ENCODE measurements around the gene CPNE8. TPM values are rescaled to one million over a fixed set of nuclear protein-coding genes. Genes with fewer than 3 reads are reported as not detected.

Gene CPNE8
- total RNA-seq, 1 experiment from 2014 or later, result 7.2 TPM

GRCh38 chr12:38949363-38949762, 44.0 kb upstream of the CPNE8 start:
- H4K20me1 ChIP-seq (ENCODE audit: low read length), result no peaks in the 10 kb centered on the region
- no TSS peak for BruUV-seq (replicated peaks)
- H3K9me2 ChIP-seq (replicated peaks; ENCODE audit: low read length), result no peaks in the 10 kb centered on the region
- ATAC-seq (no peak), DNase-seq (no peak)
- no peak overlapping the region for H3K4me2 ChIP-seq (ENCODE audit: low read length)
- no peaks in the 10 kb centered on the region for H3K36me3 ChIP-seq (ENCODE audit: low read depth, low read length)
- H3F3A ChIP-seq (ENCODE audit: low read length, unreplicated experiment), result no peaks in the 10 kb centered on the region
- no peaks in the 10 kb centered on the region for H3K4me1 ChIP-seq (ENCODE audit: insufficient read depth, low read length)
- H3K9ac ChIP-seq (ENCODE audit: low read length), result no peak overlapping the region
- TF ChIP-seq CTCF (conservative IDR thresholded peaks at IDR 0.05; ENCODE audit: low read depth, low read length) (no peak), EZH2phosphoT487 (IDR thresholded peaks at IDR 0.05; ENCODE audit: borderline replicate concordance, low read length) (no peak), EZH2 (IDR thresholded peaks at IDR 0.05; ENCODE audit: low read length, unreplicated experiment) (no peak)
- no peak overlapping the region for H2AFZ ChIP-seq (ENCODE audit: low read length)
- H3K27me3 ChIP-seq (ENCODE audit: low read length), result no peaks in the 10 kb centered on the region
- intact Hi-C loops (cut with micrococcal nuclease), result no loop called here
- H3K4me3 ChIP-seq (ENCODE audit: low read length), result no peak overlapping the region
- ChIA-PET POLR2A (ENCODE audit: unreplicated experiment) (no interaction called here), CTCF (no interaction called here)
- H3K79me2 ChIP-seq (ENCODE audit: low read length), result no peaks in the 10 kb centered on the region
- no peaks in the 10 kb centered on the region for H3K9me3 ChIP-seq (ENCODE audit: low read length)
- H3K27ac ChIP-seq (ENCODE audit: low read length), result no peak overlapping the region

- no TSS peak for BruUV-seq (replicated peaks)
- CTCF ChIA-PET, result no interaction called here
- Histone ChIP-seq H3K4me1 (ENCODE audit: insufficient read depth, low read length) (peaks cover 28% of the 10 kb centered on the region), H3K27ac (ENCODE audit: low read length) (peak overlapping the region; percentile 40), H3F3A (ENCODE audit: low read length, unreplicated experiment) (no peaks in the 10 kb centered on the region), H3K9ac (ENCODE audit: low read length) (no peak overlapping the region), H3K9me3 (ENCODE audit: low read length) (peaks cover 10% of the 10 kb centered on the region; the same call in 1 of the 2 replicates), H3K4me2 (ENCODE audit: low read length) (peak overlapping the region; percentile 31; the same call in 1 of the 2 replicates), H2AFZ (ENCODE audit: low read length) (no peak overlapping the region; the same call in 1 of the 2 replicates), H3K9me2 (replicated peaks; ENCODE audit: low read length) (no peaks in the 10 kb centered on the region), H3K79me2 (ENCODE audit: low read length) (no peaks in the 10 kb centered on the region), H3K27me3 (ENCODE audit: low read length) (no peaks in the 10 kb centered on the region), H3K4me3 (ENCODE audit: low read length) (no peak overlapping the region), H3K36me3 (ENCODE audit: low read depth, low read length) (no peaks in the 10 kb centered on the region; the same call in 1 of the 2 replicates), H4K20me1 (ENCODE audit: low read length) (no peaks in the 10 kb centered on the region)
- POLR2A ChIA-PET (ENCODE audit: unreplicated experiment), result no interaction called here
- TF ChIP-seq EZH2 (IDR thresholded peaks at IDR 0.05; ENCODE audit: low read length, unreplicated experiment) (no peak), EZH2phosphoT487 (IDR thresholded peaks at IDR 0.05; ENCODE audit: borderline replicate concordance, low read length) (no peak), CTCF (conservative IDR thresholded peaks at IDR 0.05; ENCODE audit: low read depth, low read length) (no peak)
- ATAC-seq (no peak; the same call in 1 of the 2 replicates), DNase-seq (peak; percentile 52)
- intact Hi-C loops (cut with micrococcal nuclease), result loop anchor here (5.0 kb wide), 1 partner anchor 78 kb away; no protein-coding TSS in a partner anchor
These were observed 29.3 kb upstream of the CPNE8 start for GRCh38 chr12:38934686-38935085.

- CTCF ChIA-PET, result interaction anchor here (0.5 kb wide), 1 partner anchor 137 kb away, joined by 3 read pairs; no protein-coding TSS in a partner anchor
These were observed 28.7 kb upstream of the CPNE8 start for GRCh38 chr12:38934078-38934584.

More at GRCh38 chr12:38934078-38934584, 28.7 kb upstream of the CPNE8 start:
- Histone ChIP-seq H3K9me3 (ENCODE audit: low read length) (peaks cover 10% of the 10 kb centered on the region; the same call in 1 of the 2 replicates), H3F3A (ENCODE audit: low read length, unreplicated experiment) (no peaks in the 10 kb centered on the region), H3K4me3 (ENCODE audit: low read length) (no peak overlapping the region), H2AFZ (ENCODE audit: low read length) (no peak overlapping the region; the same call in 1 of the 2 replicates), H3K36me3 (ENCODE audit: low read depth, low read length) (no peaks in the 10 kb centered on the region; the same call in 1 of the 2 replicates), H3K9me2 (replicated peaks; ENCODE audit: low read length) (no peaks in the 10 kb centered on the region), H3K4me2 (ENCODE audit: low read length) (peak overlapping the region; percentile 31; the same call in 1 of the 2 replicates), H3K27me3 (ENCODE audit: low read length) (no peaks in the 10 kb centered on the region), H3K27ac (ENCODE audit: low read length) (peak overlapping the region; percentile 40), H3K4me1 (ENCODE audit: insufficient read depth, low read length) (peaks cover 29% of the 10 kb centered on the region), H4K20me1 (ENCODE audit: low read length) (no peaks in the 10 kb centered on the region), H3K79me2 (ENCODE audit: low read length) (no peaks in the 10 kb centered on the region), H3K9ac (ENCODE audit: low read length) (no peak overlapping the region)
- no peak for ATAC-seq
- TF ChIP-seq CTCF (conservative IDR thresholded peaks at IDR 0.05; ENCODE audit: low read depth, low read length) (no peak), EZH2phosphoT487 (IDR thresholded peaks at IDR 0.05; ENCODE audit: borderline replicate concordance, low read length) (no peak), EZH2 (IDR thresholded peaks at IDR 0.05; ENCODE audit: low read length, unreplicated experiment) (no peak)
- POLR2A ChIA-PET (ENCODE audit: unreplicated experiment), result no interaction called here
- intact Hi-C loops (cut with micrococcal nuclease), result loop anchor here (5.0 kb wide), 1 partner anchor 78 kb away; no protein-coding TSS in a partner anchor
- BruUV-seq (replicated peaks), result no TSS peak
- DNase-seq, result no peak

All from PC-3 (cell line).